Peyer's patch (tissue), 4 donors: ENCODE results near the gene OAF.

Source experiments
- POLR2A ChIP-seq, 2 donors: fragments of 450-650 bp; IDR thresholded peaks; one replicate each; pipeline ENCODE4 v1.5.1; 2017; ENCODE audit warnings: antibody characterized with exemption in 2 of 2, mild to moderate bottlenecking in 2 of 2, moderate library complexity in 2 of 2
- TF ChIP-seq, protein P1 (sequence below), 6 experiments: fragments of 450-650 bp in 4 of 6; fragments of 200-600 bp in 2 of 6; sonication (generic) in 1 of 6; IDR thresholded peaks; one replicate each; pipeline ENCODE4 v1.5.1; 2017 to 2019; ENCODE audit warnings: antibody characterized with exemption in 6 of 6, mild to moderate bottlenecking in 3 of 6, moderate library complexity in 1 of 6

DNA sequence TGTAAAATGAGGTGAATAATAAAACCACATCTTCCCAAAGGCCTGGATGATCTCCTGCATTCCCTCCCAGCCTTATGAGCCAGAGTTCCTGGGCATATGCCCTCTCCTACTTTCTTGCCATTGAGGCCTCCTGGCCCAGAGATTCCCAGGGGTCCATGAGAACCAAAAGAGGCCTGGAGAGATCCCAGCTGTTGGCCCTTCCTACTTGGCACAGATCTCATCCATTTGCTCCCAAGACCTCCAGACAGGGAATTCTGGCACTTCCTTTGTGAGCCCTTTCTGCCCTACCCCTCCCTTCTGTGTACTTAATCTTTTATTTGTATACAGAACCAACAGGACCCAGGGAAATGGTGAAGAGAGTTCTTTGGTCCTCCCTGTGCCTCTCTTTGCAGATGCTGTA lies 50.5 kb downstream of the OAF start:
- TF ChIP-seq, protein P1, sequence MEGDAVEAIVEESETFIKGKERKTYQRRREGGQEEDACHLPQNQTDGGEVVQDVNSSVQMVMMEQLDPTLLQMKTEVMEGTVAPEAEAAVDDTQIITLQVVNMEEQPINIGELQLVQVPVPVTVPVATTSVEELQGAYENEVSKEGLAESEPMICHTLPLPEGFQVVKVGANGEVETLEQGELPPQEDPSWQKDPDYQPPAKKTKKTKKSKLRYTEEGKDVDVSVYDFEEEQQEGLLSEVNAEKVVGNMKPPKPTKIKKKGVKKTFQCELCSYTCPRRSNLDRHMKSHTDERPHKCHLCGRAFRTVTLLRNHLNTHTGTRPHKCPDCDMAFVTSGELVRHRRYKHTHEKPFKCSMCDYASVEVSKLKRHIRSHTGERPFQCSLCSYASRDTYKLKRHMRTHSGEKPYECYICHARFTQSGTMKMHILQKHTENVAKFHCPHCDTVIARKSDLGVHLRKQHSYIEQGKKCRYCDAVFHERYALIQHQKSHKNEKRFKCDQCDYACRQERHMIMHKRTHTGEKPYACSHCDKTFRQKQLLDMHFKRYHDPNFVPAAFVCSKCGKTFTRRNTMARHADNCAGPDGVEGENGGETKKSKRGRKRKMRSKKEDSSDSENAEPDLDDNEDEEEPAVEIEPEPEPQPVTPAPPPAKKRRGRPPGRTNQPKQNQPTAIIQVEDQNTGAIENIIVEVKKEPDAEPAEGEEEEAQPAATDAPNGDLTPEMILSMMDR (IDR thresholded peaks at IDR 0.05): no peak
- TF ChIP-seq POLR2A (IDR thresholded peaks at IDR 0.05): no peak
